Measurements from ENCODE around the gene ASRGL1.
A peak's percentile ranks its signal among the peaks of the same experiment; 100 is the strongest.

Gene ASRGL1

GRCh38 chr11:62438641-62439040 is 101.4 kb downstream of the ASRGL1 start:
- H3K36me3 ChIP-seq (ENCODE audit: control insufficient read depth in 1 of 2, insufficient read depth in 2 of 2, low read length in 2 of 2) = no peaks in the 10 kb centered on the region
- peaks cover 7 to 8% of the 10 kb centered on the region in 2 experiments for H3K4me1 ChIP-seq (ENCODE audit: control insufficient read depth in 1 of 2, insufficient read depth in 2 of 2, low read length in 2 of 2)
- H3K4ac ChIP-seq (ENCODE audit: low read depth, low read length) = no peak overlapping the region
- no peaks in the 10 kb centered on the region for H3K27me3 ChIP-seq (ENCODE audit: insufficient read depth, low read length)
- H3K27ac ChIP-seq (ENCODE audit: low read depth, low read length) = no peak overlapping the region
- H2BK12ac ChIP-seq (ENCODE audit: low read length) = no peak overlapping the region
- H3K9me3 ChIP-seq (ENCODE audit: insufficient read depth, low read depth, low read length) = no peaks in the 10 kb centered on the region
- no peak overlapping the region for H3K23ac ChIP-seq (ENCODE audit: low read length)
- H3K9ac ChIP-seq (ENCODE audit: low read length) = no peak overlapping the region
- no peak overlapping the region for H3K4me3 ChIP-seq (ENCODE audit: low read depth, low read length)
- no CpG with 5 or more reads among the region's 4 CpGs for WGBS (ENCODE audit: extremely low coverage, insufficient coverage, insufficient read length)
- H3K14ac ChIP-seq (ENCODE audit: low read length) = no peak overlapping the region
- H2BK5ac ChIP-seq (ENCODE audit: low read depth, low read length, poor library complexity) = no peak overlapping the region
- H4K91ac ChIP-seq (ENCODE audit: low read depth, low read length) = no peak overlapping the region
- no peak overlapping the region for H2BK120ac ChIP-seq (ENCODE audit: insufficient read depth, low read length, poor library complexity)
- H4K8ac ChIP-seq (ENCODE audit: low read depth, low read length) = no peak overlapping the region
- no peak overlapping the region for H2AFZ ChIP-seq (ENCODE audit: insufficient read depth, low read length, poor library complexity)
- H3K4me2 ChIP-seq (ENCODE audit: low read length) = no peak overlapping the region
- H3K79me2 ChIP-seq (ENCODE audit: control insufficient read depth, insufficient read depth, low read length, poor library complexity) = no peaks in the 10 kb centered on the region
- no peak overlapping the region for H2AK5ac ChIP-seq (ENCODE audit: low read length)
- no peak for DNase-seq
- H4K12ac ChIP-seq (ENCODE audit: low read depth, low read length) = no peak overlapping the region
- H3K79me1 ChIP-seq (ENCODE audit: low read length) = peaks cover 3% of the 10 kb centered on the region
- no peak overlapping the region for H3K18ac ChIP-seq (ENCODE audit: low read length)

- H4K8ac ChIP-seq (ENCODE audit: low read depth, low read length) = no peak overlapping the region
- no peak overlapping the region for H3K9ac ChIP-seq (ENCODE audit: low read length)
- peaks cover 7 to 8% of the 10 kb centered on the region in 2 experiments for H3K4me1 ChIP-seq (ENCODE audit: control insufficient read depth in 1 of 2, insufficient read depth in 2 of 2, low read length in 2 of 2)
- H3K36me3 ChIP-seq (ENCODE audit: control insufficient read depth in 1 of 2, insufficient read depth in 2 of 2, low read length in 2 of 2) = no peaks in the 10 kb centered on the region
- H2BK12ac ChIP-seq (ENCODE audit: low read length) = peak overlapping the region; percentile 71
- no peak overlapping the region for H2AFZ ChIP-seq (ENCODE audit: insufficient read depth, low read length, poor library complexity)
- H3K79me1 ChIP-seq (ENCODE audit: low read length) = peaks cover 3% of the 10 kb centered on the region
- no peaks in the 10 kb centered on the region for H3K9me3 ChIP-seq (ENCODE audit: insufficient read depth, low read depth, low read length)
- H3K79me2 ChIP-seq (ENCODE audit: control insufficient read depth, insufficient read depth, low read length, poor library complexity) = no peaks in the 10 kb centered on the region
- H3K4ac ChIP-seq (ENCODE audit: low read depth, low read length) = no peak overlapping the region
- H4K12ac ChIP-seq (ENCODE audit: low read depth, low read length) = no peak overlapping the region
- no peak overlapping the region for H3K27ac ChIP-seq (ENCODE audit: low read depth, low read length)
- H3K14ac ChIP-seq (ENCODE audit: low read length) = peak overlapping the region; percentile 16
- no CpG with 5 or more reads among the region's 23 CpGs for WGBS (ENCODE audit: extremely low coverage, insufficient coverage, insufficient read length)
- H2BK5ac ChIP-seq (ENCODE audit: low read depth, low read length, poor library complexity) = peak overlapping the region; percentile 14
- H3K4me2 ChIP-seq (ENCODE audit: low read length) = no peak overlapping the region
- peak overlapping the region; percentile 3 for H4K91ac ChIP-seq (ENCODE audit: low read depth, low read length)
- H3K18ac ChIP-seq (ENCODE audit: low read length) = no peak overlapping the region
- no peaks in the 10 kb centered on the region for H3K27me3 ChIP-seq (ENCODE audit: insufficient read depth, low read length)
- no peak overlapping the region for H3K4me3 ChIP-seq (ENCODE audit: low read depth, low read length)
- no peak overlapping the region for H2BK120ac ChIP-seq (ENCODE audit: insufficient read depth, low read length, poor library complexity)
- peak overlapping the region; percentile 76 for H2AK5ac ChIP-seq (ENCODE audit: low read length)
- DNase-seq = no peak
- H3K23ac ChIP-seq (ENCODE audit: low read length) = no peak overlapping the region
Observed at GRCh38 chr11:62439785-62440602, 102.7 kb downstream of the ASRGL1 start.

All from trophoblast cell (in vitro differentiated cells and primary cell).